DOHH2 (cell line): ENCODE results near the gene ALDH6A1.

Experiments
- H3F3A ChIP-seq: fragments of 200-600 bp; sonication (generic), shearing (Covaris generic); 2 replicates; pipeline ENCODE4 v1.6.0; 2016; ENCODE audit warnings: antibody characterized with exemption, mild to moderate bottlenecking; ENCODE audit not compliant: control insufficient read depth, insufficient read depth
- H3K27ac ChIP-seq: fragments of 200-600 bp; sonication (generic); 2 replicates; pipeline ENCODE4 v1.5.1; 2014; ENCODE audit warnings: low read depth, mild to moderate bottlenecking, low read length, moderate library complexity
- H3K27me3 ChIP-seq: fragments of 200-600 bp; sonication (generic); 2 replicates; pipeline ENCODE4 v1.6.1; 2014; ENCODE audit warnings: mild to moderate bottlenecking, low read length, mixed read lengths; ENCODE audit not compliant: control insufficient read depth
- H3K36me3 ChIP-seq: fragments of 200-600 bp; sonication (generic); 2 replicates; pipeline ENCODE4 v1.6.1; 2014; ENCODE audit warnings: mild to moderate bottlenecking, low read length, moderate library complexity, mixed read lengths; ENCODE audit not compliant: control insufficient read depth
- H3K4me1 ChIP-seq: fragments of 200-600 bp; sonication (generic); 2 replicates; pipeline ENCODE4 v1.6.1; 2014; ENCODE audit warnings: mild to moderate bottlenecking, low read length, mixed read lengths; ENCODE audit not compliant: control insufficient read depth
- H3K4me2 ChIP-seq: fragments of 200-600 bp; sonication (generic); 2 replicates; pipeline ENCODE4 v1.6.0; 2014; ENCODE audit warnings: mild to moderate bottlenecking, low read length, moderate library complexity
- H3K4me3 ChIP-seq: fragments of 200-600 bp; sonication (generic); 2 replicates; pipeline ENCODE4 v1.5.1; 2014; ENCODE audit warnings: mild to moderate bottlenecking, low read length, mixed read lengths
- H3K79me2 ChIP-seq: fragments of 200-600 bp; sonication (generic); 2 replicates; pipeline ENCODE4 v1.6.1; 2014; ENCODE audit warnings: mild to moderate bottlenecking, low read length, mixed read lengths; ENCODE audit not compliant: control insufficient read depth
- H3K9me2 ChIP-seq: fragments of 200-600 bp; sonication (generic); replicated peaks from 2 replicates; pipeline ENCODE4 v1.6.1; 2014; ENCODE audit warnings: mild to moderate bottlenecking, low read length, mixed read lengths; ENCODE audit not compliant: control insufficient read depth
- H3K9me3 ChIP-seq: fragments of 200-600 bp; sonication (generic); 2 replicates; pipeline ENCODE4 v1.6.1; 2014; ENCODE audit warnings: antibody characterized with exemption, low read length, mixed read lengths; ENCODE audit not compliant: control insufficient read depth, insufficient read depth
- H4K20me1 ChIP-seq: fragments of 200-600 bp; sonication (generic); 2 replicates; pipeline ENCODE4 v1.6.0; 2014; ENCODE audit warnings: low read depth, mild to moderate bottlenecking, antibody characterized with exemption, low read length, moderate library complexity; ENCODE audit not compliant: control insufficient read depth, insufficient read depth
- EZH2phosphoT487 ChIP-seq: fragments of 200-600 bp; sonication (generic); IDR thresholded peaks from 2 replicates; pipeline ENCODE4 v1.6.1; 2017; ENCODE audit warnings: borderline replicate concordance, mild to moderate bottlenecking, antibody characterized with exemption, low read length, moderate library complexity, mixed read lengths
- TF ChIP-seq, protein P1 (sequence below): fragments of 200-600 bp; sonication (generic); IDR thresholded peaks from one replicate; pipeline ENCODE4 v1.5.1; 2014; ENCODE audit warnings: antibody characterized with exemption, mild to moderate bottlenecking, low read depth, low read length; ENCODE audit not compliant: poor library complexity, severe bottlenecking

ALDH6A1 gene

DNA sequence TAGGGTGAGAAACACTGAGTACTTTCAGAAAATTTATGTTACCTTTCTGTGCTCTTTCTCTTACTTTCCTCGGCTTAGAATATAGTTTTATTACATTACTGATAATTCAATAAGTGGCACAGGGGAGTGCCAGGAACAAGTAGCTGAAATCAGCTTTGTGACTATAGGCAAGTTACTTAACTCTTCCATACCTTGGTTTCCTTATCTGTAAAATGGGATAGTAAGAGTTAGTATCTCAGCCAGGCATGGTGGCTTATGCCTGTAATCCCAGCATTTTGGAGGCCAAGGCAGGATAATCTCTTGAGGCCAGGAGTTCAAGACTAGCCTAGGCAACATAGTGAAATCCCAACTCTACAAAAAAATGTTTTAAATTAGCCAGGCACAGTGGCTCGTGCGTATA, 49.7 kb downstream of the ALDH6A1 start:
- no peaks in the 10 kb centered on the region for H3K27me3 ChIP-seq
- no peaks in the 10 kb centered on the region for H4K20me1 ChIP-seq
- no peaks in the 10 kb centered on the region for H3K36me3 ChIP-seq
- H3K9me3 ChIP-seq, result no peaks in the 10 kb centered on the region
- H3K9me2 ChIP-seq, result no peaks in the 10 kb centered on the region
- TF ChIP-seq, protein P1, sequence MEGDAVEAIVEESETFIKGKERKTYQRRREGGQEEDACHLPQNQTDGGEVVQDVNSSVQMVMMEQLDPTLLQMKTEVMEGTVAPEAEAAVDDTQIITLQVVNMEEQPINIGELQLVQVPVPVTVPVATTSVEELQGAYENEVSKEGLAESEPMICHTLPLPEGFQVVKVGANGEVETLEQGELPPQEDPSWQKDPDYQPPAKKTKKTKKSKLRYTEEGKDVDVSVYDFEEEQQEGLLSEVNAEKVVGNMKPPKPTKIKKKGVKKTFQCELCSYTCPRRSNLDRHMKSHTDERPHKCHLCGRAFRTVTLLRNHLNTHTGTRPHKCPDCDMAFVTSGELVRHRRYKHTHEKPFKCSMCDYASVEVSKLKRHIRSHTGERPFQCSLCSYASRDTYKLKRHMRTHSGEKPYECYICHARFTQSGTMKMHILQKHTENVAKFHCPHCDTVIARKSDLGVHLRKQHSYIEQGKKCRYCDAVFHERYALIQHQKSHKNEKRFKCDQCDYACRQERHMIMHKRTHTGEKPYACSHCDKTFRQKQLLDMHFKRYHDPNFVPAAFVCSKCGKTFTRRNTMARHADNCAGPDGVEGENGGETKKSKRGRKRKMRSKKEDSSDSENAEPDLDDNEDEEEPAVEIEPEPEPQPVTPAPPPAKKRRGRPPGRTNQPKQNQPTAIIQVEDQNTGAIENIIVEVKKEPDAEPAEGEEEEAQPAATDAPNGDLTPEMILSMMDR, result no peak
- H3K4me1 ChIP-seq, result peaks cover 10% of the 10 kb centered on the region
- H3K4me3 ChIP-seq, result no peak overlapping the region
- H3F3A ChIP-seq, result peaks cover 13% of the 10 kb centered on the region
- no peak overlapping the region for H3K4me2 ChIP-seq
- H3K27ac ChIP-seq, result no peak overlapping the region
- no peaks in the 10 kb centered on the region for H3K79me2 ChIP-seq

DNA sequence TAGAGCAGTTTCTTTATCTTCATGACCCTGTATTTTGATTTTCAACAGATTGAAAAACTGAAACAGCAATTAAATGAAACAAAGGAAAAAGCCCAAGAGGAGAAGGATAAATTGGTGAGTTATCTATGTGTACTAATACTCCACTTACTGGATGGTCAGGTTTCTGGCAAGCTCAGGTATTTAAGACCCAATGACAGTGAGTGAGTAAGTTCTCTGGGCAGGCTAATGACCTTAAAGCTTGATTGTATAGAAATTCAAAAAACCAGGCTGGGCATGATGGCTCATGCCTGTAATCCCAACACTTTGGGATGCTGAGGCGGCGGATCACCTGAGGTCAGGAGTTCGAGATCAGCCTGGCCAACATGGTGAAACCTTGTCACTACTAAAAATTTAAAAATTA, 55.1 kb downstream of the ALDH6A1 start:
- Histone ChIP-seq H3K4me2 (no peak overlapping the region), H3K36me3 (no peaks in the 10 kb centered on the region), H3K9me3 (no peaks in the 10 kb centered on the region), H3K4me3 (no peak overlapping the region), H4K20me1 (no peaks in the 10 kb centered on the region), H3K4me1 (peaks cover 10% of the 10 kb centered on the region), H3K9me2 (no peaks in the 10 kb centered on the region), H3K27ac (no peak overlapping the region), H3K27me3 (no peaks in the 10 kb centered on the region), H3F3A (peaks cover 8% of the 10 kb centered on the region), H3K79me2 (no peaks in the 10 kb centered on the region)
- TF ChIP-seq, protein P1, result no peak
- no peak for TF ChIP-seq EZH2phosphoT487

DNA sequence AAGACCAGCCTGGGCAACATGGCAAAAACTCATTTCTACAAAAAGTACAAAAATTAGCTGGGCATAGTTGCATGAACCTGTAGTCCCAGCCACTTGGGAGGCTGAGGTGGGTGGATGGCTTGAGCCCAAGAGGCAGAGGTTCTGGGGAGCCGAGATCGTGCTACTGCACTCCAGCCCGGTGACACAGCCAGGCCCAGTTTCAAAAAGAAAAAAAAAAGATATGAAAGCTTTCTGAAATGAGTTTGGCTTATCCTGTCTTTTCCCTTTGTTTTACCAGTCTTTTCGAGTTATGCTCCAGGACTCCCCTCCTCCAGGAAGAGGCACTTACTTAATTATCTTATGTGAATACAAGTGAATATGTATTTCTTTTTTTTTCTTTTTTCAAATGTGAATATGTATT, 61.9 kb downstream of the ALDH6A1 start:
- H3K27me3 ChIP-seq, result no peaks in the 10 kb centered on the region
- no peak overlapping the region for H3K27ac ChIP-seq
- no peak overlapping the region for H3K4me2 ChIP-seq
- H3K4me3 ChIP-seq, result no peak overlapping the region
- H3K36me3 ChIP-seq, result peaks cover 5% of the 10 kb centered on the region; the same call in 1 of the 2 replicates
- no peaks in the 10 kb centered on the region for H3K9me3 ChIP-seq
- no peaks in the 10 kb centered on the region for H4K20me1 ChIP-seq
- peaks cover 10% of the 10 kb centered on the region for H3K79me2 ChIP-seq
- H3F3A ChIP-seq, result no peaks in the 10 kb centered on the region
- H3K4me1 ChIP-seq, result peaks cover 10% of the 10 kb centered on the region
- TF ChIP-seq EZH2phosphoT487, result no peak
- TF ChIP-seq, protein P1, result no peak
- H3K9me2 ChIP-seq, result no peaks in the 10 kb centered on the region
